DMS79 treated with DMSO at 0.1 percent for 48 hours (cell line): Measurements from ENCODE around the gene SYT14.

Source experiments
- DNase-seq: peaks from one replicate; lab custom pipeline; 2025; lab: John Stamatoyannopoulos, UW

The SYT14 gene

DNA sequence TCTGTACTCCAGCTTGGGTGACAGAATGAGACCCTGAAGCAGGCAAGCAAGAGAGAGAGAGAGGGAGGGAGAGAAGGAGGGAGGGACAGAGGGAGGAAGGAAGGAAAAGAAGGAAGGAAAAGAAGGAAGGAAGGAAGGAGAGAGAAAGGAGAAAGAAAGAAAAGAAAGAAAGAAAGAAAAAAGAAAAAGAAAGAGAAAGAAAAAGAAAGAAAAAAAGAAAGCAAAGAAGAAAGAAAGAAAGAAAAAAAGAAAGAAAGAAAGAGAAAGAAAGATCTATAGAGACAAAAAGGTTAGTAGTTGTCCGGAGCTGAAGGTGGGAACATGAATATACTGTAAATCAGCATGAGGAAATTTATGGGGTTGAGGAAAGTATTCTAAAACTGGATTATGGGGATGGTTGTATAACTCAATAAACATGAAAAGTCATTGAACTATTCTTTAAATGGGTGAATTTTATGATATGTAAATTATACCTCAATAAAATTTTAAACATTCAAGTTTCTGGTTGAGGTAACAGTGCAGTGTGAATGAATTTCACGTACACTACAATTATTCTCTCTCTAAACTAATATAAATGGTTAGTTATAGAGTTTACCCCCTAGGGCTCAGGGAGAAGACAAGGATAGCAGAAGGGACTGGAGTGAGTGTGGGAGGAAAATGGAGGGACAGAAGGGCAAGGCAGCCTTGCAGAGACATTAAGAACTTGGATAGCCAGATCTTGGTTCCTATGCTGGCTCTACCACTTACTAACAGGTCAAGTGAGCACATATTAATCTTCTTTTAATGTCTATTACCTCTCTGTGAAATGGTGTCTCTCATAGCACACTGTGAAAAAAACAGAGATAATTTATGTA lies 269.8 kb downstream of the SYT14 start:
- DNase-seq = no peak

DNA sequence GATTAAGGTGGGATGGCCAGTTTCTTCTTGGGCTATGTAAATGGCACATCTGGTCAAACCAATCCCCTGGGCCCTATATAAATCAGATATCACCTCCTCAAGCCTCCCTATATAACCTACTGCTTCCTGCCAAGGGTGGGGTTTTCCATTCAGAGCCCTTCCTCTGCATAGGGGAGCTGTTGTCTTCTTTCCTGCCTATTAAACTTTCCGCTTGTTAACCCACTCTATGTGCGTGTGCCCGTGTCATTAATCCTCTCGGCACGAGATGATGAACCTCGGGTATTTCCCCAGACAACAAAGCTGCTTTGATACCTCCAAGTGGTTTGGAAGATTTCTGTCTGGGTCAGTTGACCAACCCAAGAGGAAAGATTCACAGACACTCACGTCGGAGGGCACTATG lies 275.3 kb downstream of the SYT14 start:
- DNase-seq = no peak

GRCh38 chr1:210214573-210215409 lies 276.8 kb downstream of the SYT14 start:
- DNase-seq = no peak

DNA sequence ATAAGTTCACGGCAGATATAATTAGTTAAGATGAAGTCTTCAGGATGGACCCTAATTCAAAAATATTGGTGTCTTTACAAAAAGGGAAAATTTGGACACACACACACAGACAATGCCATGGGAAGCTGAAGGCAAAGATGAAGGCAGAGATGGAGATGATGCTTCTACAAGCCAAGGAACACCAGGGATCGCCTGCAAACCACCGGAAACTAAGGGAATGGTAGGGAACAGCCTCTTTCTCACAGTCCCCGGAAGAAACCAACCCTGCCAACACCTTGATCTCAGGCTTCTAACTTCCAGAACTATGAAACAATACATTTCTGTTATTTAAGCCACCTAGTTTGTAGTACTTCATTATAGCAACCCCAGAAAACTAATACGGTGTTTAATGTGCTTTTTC lies 279.5 kb downstream of the SYT14 start:
- DNase-seq = no peak

GRCh38 chr1:210218047-210218446 lies 280.0 kb downstream of the SYT14 start:
- no peak for DNase-seq
